ENCODE results near the gene HAPLN3.
"Not testable (repeated sequence)": the region's sequence is repeated elsewhere in the genome, so short reads cannot be mapped to it uniquely, and the experiment has no call there.

HAPLN3 gene, protein sequence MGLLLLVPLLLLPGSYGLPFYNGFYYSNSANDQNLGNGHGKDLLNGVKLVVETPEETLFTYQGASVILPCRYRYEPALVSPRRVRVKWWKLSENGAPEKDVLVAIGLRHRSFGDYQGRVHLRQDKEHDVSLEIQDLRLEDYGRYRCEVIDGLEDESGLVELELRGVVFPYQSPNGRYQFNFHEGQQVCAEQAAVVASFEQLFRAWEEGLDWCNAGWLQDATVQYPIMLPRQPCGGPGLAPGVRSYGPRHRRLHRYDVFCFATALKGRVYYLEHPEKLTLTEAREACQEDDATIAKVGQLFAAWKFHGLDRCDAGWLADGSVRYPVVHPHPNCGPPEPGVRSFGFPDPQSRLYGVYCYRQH

DNA sequence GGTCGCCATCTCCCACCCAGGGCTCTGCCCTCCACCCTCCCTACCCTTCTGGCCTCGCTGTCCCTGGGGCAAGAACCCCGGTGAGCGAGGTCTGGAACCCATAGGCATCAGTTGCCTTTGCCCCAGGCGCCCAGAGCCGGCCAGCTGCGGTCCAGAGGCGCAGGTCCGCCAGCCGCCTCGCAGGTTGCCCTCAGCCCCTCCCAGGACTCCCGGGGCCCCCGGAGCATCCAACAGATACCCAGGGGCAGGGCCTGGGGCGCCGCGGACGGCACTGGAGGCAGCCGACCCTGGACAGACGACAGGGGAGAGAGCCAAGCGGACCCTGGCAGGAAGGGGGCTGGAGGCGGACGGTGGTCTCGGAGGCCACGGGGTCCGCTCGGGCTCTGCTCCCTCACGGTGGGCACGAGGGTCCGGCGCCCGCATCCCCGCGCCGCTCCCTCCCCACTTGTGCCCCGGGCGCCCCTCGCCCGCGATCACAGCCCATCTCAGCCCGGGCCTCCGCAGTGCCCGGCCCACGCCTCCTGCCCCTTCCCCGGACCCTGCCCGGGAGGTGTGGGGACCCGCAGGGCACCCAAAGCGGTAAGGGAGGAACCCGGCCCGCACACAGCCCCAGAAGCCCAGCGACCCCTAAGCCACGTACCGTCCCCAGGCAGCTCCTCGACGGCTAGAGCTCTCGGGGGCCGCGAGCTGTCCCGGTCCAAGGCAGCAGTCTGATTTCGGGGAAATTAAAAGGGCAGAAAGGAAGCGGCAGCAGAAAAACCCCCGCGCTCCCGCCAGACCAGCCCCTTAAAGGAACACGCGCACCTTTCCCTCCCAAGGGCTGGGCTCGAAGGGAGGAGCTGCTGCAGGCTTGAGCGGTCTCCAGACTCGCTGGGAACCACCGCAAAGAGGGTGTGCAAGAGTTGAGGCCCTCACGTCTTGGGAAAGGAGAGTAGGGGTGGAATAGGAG lies at the start of gene HAPLN3:
HAPLN3 (minus strand) TSS at position 726 of the 949 bp plus-strand sequence. CDS start 8,246 bp downstream, outside the sequence.
- peak; percentile 33 to 43 for DNase-seq (ENCODE audit: low read depth in 2 of 2, low spot score in 1 of 2)

DNA sequence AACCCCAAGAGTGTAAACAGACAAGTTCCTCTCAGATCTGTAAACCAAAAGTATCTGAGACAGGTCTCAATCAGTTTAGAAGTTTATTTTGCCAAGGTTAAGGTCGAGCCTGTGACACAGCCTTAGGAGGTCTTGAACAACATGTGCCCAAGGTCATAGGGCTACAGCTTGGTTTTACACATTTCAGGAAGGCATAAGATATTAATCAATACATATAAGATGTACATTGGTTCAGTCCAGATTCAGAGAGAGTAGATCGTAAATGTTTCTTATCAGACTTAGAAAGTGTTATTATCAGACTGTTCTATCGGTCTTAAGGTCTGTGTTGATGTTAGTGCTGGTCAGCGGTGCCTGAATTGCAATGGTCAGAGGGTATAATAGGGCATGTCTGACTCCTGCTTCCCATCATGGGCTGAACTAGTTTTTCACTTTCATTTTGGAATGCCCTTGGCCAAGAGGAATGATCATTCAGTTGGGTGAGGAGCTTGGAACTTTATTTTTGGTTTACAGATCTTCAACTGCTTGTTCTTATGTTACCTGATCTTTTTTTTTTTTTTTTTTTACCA lies 44.8 kb upstream of the HAPLN3 start:
- DNase-seq (ENCODE audit: low read depth in 2 of 2, low spot score in 1 of 2), result no peak

DNA sequence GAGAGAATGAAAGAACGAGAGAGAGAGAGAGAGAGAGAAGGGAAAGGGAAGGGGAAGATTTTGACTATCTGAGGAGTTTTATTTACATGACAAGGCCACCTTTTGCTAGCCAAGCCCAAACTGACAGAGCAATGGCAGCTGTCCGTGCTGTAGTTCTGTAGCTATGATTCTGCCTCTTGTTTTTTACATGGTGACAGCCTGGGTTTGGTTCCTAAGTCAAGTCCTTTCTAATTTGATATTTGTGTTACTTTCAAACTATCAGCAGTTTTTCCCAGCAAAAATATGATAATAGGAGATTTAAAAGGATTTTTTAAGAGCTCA lies 44.1 kb upstream of the HAPLN3 start:
- no peak for DNase-seq (ENCODE audit: low read depth in 2 of 2, low spot score in 1 of 2)

DNA sequence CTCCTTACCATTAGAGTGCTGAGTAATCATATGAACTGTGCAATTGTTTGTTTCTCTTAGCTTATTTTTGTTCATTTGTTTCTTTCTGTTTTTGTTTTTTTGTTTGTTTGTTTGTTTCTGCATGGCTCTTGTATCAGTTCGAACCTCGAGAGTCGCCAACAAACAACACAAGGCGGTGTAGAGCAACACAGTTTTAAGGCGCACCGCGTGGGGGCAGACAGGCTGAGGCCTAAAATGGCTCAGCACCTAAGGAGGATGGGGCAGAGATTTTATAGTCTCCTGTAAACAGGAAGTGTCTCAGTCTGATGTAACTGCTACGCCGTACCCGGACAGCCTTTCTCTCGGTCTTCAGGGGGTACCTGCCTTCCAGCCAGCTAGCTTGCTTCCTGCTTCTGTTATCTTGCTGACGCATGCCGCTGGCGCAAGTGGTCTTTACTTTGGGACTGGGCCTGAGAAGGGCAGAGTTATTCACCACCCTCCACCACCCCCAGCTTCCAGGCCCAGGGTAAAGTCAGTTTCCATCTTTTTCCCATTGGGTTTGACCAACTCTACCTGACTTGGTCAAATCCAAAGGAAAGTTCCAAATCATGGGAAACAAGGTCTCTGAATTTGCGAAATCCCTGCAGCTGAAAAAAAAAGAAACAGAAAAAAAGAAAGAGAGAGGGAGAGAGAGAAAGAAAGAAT lies 43.6 kb upstream of the HAPLN3 start:
- no peak for DNase-seq (ENCODE audit: low read depth in 2 of 2, low spot score in 1 of 2)

DNA sequence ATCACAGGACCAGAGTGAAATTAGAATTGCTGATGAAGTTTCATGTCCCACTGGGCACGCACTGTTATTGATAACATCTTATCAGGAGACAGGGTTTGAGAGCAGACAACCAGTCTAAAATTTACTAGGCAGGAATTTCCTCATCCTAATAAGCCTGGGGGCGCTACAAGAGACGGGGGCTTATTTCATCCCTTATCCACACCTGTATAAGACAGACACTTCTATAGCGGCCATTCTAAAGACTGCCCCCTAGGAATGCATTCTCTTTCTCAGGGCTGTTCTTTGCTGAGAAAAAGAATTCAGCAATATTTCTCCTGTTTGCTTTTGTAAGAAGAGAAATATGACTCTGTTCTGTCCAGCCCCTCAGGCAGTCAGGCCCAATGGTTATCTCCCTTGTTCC lies 39.1 kb upstream of the HAPLN3 start:
- DNase-seq (ENCODE audit: low read depth in 2 of 2, low spot score in 1 of 2), result not testable (repeated sequence)

DNA sequence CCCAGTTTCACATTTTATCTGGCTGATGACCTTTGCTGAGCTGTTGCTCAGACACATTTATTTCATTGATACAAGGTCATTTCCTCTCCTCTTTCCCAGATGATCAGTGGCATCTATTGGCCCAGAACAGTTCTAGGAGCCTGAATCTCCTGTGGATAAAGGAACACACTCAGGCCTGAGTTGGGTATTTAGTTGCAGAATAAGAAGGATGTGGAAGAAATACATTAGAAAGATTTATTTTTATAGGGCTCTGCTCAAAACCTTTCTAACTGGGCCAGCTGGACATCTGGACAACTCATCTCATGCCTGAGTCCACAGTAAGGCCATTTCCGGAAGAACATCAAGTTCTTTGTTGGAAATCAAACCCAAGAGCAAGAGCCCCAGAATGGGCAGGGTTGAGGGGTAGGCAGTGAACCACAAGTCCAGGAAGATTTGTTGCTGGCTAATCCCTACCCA lies 37.6 kb upstream of the HAPLN3 start:
- no peak for DNase-seq (ENCODE audit: low read depth in 2 of 2, low spot score in 1 of 2)

DNA sequence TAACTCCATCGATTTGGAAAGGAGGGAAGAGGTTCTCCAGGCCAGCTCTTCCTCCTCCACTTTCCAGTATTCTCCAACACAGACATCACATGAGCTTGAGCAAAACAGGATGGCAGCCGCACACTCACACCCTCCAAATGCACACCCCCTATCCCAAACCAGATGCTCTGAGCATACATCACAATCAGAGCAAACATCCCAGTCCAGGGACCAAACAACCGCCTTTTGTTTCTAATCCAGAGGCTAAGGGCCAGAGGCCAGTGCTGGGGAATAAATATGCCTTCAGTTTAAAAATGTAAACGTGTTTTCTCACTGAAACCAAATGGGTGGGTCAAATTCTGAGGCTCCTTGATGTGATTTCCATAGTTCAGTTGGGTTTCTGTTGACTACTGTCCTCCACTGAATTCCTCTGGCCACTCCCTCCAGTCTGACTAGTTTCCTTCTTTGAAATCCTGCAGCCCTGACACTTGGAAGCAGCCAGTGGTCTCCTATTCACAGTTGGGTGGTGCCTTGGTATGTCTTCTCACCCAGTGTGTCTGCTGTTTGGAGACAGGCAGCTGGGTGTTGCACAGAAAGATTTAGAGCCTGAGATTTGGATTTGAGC lies 37.0 kb upstream of the HAPLN3 start:
- no peak for DNase-seq (ENCODE audit: low read depth in 2 of 2, low spot score in 1 of 2)

DNA sequence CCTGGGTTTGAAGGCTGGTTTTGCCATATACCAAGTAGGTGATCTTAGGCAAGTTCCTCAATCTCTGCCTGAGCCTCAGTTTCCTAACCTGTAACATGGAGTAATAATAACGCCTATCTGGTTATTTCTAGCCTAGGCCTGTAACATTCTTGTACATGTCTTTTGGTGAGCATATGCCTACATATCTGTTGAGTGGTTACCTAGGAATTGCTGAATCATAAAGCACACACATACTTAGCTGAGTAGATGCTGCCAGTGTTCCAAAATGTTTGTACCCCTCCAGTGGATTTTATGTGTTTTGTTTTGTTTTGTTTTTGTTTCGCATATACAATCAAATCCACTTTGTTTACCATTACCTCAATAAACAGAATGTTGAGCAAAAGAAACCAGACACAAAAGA lies 35.2 kb upstream of the HAPLN3 start:
- DNase-seq (ENCODE audit: low read depth in 2 of 2, low spot score in 1 of 2), result no peak

DNA sequence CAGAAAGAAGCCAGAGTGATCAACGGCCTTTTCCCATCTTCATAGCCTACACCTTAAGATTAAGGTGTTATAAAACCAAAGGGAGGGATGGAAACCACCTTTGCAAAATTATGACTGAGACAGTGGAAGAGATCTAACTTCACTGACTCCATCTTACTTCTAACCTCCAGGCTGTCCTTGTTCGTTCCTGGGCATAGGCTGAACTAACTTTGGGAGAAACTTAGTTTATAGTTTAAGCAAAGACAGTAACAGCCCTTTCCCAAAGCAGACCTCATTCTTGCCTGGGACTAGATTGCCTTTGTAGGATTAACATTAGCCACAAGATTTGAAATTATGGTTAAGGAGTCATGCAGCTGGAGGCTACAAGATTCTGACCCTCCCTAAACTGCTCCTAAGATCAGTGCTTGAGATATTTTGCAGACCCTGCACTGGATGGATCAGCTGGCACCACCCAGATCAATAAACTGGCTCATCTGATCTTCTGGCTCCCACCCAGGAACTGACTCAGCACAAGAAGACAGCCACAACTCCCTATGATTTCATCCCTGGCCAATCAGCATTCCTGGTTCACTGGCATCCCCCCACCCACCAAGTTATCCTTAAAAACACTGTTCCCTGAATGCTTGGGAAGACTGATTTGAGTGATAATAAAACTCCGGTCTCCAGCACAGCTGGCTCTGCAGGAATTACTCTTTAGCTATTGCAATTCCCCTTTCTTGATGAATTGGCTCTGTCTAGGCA lies 34.2 kb upstream of the HAPLN3 start:
- not testable (repeated sequence) for DNase-seq (ENCODE audit: low read depth in 2 of 2, low spot score in 1 of 2)

DNA sequence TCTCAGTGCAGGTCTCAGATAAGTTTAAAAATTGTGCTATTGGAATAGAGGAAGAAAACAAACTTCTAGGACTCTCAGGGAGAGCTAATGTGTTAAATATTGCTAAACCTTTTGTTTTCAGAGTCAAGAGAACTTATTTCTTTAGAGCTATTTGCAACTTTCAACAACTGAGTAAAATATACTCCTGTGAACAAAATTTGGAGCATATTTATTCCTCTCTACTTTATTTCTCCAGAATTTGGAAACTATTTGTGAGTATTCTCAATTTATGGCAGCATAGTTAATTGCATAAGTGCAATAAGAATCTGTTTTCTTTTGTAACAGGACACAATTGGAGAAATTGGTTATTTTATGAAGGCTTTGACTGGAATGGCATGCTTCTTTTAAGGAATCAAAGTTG lies 32.8 kb upstream of the HAPLN3 start:
- not testable (repeated sequence) for DNase-seq (ENCODE audit: low read depth in 2 of 2, low spot score in 1 of 2)

DNA sequence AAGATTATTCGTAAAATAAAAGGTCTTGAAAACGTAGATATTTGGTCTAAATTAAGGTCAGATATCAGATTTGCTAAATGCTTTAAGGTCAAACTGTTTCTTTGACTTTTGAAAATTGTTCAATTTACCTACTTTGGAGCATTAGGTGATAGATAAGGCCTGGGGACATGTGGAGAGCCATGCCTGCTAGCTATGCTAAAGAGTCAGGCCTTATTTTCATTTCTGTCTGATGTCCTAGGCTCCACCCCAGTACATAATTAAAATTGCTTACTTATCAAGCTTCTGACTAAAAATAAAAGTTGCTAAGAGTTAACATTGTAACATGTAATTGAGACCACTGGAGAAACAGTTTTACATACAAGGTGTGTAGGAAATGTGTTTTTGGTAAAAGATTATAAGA lies 30.3 kb upstream of the HAPLN3 start:
- DNase-seq (ENCODE audit: low read depth in 2 of 2, low spot score in 1 of 2), result not testable (repeated sequence)

DNA sequence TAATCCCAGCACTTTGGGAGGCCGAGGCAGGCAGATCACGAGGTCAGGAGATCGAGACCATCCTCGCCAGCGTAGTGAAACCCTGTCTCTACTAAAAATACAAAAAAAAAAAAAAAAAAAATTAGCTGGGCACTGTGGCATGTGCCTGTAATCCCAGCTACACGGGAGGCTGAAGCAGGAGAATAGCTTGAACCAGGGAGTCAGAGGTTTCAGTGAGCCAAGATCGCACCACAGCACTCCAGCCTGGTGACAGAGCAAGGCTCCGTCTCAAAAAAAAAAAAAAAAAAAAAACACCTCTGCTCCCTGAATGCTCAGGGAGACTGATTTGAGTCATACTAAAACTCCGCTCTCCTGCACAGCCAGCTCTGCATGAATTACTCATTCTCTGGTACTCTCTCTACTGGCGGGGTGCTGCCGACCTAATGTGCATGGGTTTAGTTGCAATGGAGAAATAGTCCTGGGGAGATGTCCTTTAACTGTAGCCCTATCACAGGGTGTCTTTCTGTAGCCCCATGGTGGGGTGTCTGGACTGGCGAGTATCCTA lies 25.6 kb upstream of the HAPLN3 start:
- not testable (repeated sequence) for DNase-seq (ENCODE audit: low read depth in 2 of 2, low spot score in 1 of 2)

DNA sequence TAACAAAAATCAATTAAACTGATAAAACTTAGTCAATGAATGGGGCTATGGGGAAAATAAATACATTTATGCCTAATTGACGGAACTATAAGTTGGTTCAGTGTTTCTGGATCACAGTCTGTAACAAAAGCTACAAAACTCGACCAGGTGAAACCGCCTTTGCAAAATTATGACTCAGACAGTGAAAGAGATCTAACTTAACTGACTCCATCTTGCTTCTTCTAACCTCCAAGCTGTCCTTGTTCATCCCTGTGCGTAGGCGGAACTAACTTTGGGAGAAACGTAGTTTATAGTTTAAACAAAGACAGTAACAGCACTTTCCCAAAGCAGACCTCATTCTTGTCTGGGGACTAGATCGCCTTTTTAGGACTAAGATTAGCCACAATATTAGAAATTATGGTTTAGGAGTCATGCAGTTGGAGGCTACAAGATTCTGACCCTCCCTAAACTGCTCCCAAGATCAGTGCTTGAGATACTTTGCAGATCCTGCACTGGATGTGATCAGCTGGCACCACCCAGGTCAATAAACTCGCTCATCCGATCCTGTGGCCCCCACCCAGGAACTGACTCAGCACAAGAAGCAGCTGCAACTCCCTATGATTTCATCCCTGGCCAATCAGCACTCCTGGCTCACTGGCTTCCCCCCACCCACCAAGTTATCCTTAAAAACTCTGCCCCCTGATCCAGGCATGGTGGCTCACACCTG lies 25.0 kb upstream of the HAPLN3 start:
- DNase-seq (ENCODE audit: low read depth in 2 of 2, low spot score in 1 of 2), result no peak

DNA sequence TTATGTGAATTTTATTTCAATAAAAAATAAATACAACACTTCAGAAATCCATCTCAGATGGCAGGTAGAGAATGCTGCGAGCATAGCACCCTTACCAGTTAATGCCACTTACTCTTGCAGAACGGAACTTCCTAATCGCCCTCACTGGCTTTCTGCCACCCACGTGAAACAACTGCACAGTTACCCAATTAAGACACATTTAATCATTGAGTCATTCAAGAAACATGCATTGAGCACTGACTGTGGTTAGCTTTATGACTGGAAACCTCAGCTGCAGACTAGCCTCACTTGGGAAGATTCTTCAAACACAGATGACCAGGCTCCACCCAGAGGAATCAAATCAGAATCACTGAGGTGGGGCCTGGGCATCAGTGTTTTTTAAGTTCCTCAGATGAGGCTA lies 23.4 kb upstream of the HAPLN3 start:
- no peak for DNase-seq (ENCODE audit: low read depth in 2 of 2, low spot score in 1 of 2)

DNA sequence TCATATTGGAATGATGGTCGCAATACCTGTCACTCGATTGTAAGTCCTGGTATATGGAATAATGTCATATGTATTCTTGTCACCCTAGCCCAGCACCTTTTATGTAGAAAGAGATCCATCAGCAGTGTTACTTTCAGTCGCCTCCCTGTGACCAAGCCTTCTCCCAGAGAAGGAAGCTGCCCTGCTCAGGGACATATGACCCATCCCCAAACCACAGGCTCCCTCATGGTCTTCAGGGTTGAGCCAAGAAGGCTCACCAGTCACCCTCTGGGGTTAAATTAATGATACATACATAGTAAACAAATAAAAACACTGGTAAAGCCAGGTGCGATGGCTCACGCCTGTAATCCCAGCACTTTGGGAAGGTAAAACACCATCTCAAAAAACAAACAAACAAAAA lies 22.4 kb upstream of the HAPLN3 start:
- DNase-seq (ENCODE audit: low read depth in 2 of 2, low spot score in 1 of 2), result no peak

DNA sequence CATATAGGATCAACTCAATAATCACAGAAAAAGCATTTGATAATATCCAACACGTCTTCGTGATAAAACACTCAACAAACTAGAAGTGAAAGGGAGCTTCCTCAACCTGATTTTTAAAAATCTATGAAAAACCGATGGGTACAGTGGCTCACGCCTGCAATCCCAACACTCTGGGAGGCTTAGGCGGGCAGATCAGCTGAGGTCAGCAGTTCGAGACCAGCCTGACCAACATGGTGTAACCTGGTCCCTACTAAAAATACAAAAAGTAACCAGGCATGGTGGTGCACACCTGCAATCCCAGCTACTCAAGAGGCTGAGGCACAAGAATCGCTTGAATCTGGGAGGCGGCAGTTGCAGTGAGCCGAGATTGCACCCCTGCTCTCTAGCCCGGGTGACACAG lies 20.0 kb upstream of the HAPLN3 start:
- DNase-seq (ENCODE audit: low read depth in 2 of 2, low spot score in 1 of 2), result no peak

DNA sequence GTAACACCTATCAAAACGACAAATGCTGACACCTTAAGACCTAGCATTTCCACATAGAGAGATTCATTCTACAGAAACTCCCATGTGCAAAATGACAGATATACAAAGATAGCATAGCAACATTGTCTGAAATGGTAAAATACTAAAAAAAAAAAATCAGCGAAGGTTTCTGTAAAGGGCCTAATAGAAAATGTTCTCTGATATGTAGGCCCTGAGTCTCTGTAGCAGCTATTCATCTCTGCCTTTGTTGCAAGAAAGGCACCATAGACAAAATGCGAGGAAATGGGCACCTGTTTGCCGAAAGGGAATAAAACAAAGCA lies 18.5 kb upstream of the HAPLN3 start:
- no peak for DNase-seq (ENCODE audit: low read depth in 2 of 2, low spot score in 1 of 2)

DNA sequence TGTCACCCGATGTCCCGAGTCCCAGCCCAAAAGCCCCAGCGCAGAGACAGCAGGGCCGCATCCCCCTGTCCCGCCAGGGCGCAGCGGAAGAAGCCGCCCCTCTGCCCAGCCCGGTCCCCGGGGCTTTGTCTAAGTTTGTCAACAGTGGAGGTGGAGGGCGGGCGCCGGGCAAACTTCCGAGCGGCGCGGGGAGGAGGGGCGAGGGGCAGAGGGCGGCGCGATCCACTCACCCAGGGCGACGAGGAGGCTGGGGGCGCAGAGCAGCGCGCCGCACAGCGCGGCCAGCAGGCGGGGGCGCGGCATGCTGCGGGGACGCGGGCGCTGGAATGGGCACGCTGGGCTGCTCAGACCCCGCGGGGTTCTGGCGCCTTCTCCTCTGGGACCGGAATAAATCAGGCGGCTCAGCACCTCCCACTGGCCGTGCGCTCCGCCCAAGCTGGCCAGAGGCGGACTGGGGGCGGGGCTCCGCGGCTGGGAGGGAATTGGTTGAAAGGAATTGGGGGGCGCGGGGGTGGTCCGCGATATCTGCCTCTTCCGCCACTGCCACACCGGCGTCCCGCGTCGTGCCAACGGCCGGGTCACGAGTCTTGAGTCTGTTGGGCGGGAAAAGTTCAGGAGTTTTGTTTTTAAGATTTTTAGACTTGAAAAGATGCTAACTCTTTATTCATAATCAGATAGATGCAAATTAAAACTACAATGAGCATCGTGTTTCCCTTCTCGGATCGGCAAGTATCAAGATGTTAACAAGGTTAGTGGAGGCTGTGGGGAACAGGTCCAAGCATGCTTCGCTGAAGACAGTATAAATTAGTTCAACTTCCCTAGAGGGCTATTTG lies 17.9 kb upstream of the HAPLN3 start, which contains the start of gene MFGE8:
MFGE8 (minus strand) TSS at position 363 of the 833 bp plus-strand sequence; CDS start at position 303, 60 bp downstream.
- peak; percentile 27 to 37 for DNase-seq (ENCODE audit: low read depth in 2 of 2, low spot score in 1 of 2)

Data from stimulated activated CD8-positive, alpha-beta memory T cell treated with anti-CD3 and anti-CD28 coated beads, Interleukin-4, amount 100 ng/mL, for 4 hours (primary cell).